Colon (tissue), 2 donors: ENCODE results near the gene ANKRD50.

Source experiments
- FAIRE-seq: peaks from 2 replicates; lab custom pipeline; 2012; peaks lifted over from hg19 to GRCh38; lab: Jason Lieb, UNC
- donor health status: control.
- donor health status: control.

The ANKRD50 gene, protein sequence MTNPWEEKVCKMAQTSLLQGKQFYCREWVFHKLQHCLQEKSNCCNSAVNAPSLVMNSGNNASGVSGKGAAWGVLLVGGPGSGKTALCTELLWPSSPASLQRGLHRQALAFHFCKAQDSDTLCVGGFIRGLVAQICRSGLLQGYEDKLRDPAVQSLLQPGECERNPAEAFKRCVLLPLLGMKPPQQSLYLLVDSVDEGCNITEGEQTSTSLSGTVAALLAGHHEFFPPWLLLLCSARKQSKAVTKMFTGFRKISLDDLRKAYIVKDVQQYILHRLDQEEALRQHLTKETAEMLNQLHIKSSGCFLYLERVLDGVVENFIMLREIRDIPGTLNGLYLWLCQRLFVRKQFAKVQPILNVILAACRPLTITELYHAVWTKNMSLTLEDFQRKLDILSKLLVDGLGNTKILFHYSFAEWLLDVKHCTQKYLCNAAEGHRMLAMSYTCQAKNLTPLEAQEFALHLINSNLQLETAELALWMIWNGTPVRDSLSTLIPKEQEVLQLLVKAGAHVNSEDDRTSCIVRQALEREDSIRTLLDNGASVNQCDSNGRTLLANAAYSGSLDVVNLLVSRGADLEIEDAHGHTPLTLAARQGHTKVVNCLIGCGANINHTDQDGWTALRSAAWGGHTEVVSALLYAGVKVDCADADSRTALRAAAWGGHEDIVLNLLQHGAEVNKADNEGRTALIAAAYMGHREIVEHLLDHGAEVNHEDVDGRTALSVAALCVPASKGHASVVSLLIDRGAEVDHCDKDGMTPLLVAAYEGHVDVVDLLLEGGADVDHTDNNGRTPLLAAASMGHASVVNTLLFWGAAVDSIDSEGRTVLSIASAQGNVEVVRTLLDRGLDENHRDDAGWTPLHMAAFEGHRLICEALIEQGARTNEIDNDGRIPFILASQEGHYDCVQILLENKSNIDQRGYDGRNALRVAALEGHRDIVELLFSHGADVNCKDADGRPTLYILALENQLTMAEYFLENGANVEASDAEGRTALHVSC (N-terminal part only)

DNA sequence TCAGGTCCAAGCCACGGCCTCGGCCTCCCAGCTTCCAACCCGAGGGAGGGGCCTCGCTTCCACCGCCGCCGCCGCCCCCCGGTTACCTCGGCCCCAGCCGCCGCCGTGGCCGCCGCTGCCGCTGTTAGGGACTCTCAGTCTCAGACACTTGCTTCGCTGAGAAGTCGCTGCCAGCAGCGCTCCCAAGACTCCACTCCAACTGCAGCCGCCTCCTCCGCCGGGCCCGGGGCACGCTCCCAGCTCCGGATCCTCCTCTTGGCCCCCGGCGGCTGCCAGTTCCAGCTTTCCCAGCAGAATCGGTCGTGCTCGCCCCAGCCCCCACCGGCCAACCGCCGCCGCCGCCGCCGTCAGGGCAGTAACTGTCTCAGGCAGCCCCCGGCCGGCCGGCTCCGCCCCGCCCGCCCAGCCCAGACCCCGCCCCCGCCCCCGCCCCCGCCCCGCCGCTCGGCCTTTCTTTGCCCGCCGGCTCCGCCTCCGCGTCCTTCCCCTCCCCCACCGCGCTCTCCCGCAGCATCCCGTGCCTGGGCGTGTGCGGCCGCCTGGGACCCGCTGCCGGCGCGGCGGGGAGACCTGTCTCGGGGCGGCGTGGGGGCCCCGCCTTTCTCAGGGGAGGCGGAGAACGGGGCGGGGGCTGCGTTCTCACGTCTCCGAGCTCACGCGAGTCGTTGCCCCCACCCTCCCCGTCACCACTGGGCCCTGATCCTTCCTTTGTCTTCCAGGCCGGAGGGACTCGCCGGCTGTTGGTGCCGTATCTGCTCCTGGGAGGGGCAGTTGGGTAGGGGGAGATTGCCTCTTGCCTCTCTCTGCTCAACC is at the start of gene ANKRD50:
TSS of gene ANKRD50 (minus strand) at position 361 of the 813 bp plus-strand sequence. CDS start 2,221 bp downstream, outside the sequence.
- FAIRE-seq = no peak

DNA sequence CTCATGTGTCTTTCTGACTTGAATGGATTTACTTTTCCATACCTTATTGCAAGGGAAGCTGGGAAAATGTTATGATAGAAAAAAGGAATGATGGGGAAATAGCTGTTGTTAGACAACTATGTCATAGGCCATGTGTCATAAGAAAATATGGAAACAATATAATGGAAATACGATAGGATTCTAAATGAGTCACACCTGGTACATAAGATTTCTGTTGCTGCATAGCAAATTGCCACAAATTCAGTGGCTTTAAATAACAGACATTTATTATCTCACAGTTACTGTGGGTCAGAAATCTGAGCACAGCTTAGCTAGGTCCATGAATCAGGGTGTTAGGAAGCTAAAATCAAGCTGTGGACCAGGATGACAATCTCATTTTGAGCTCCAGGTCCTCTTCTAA is 44.6 kb upstream of the ANKRD50 start:
- FAIRE-seq = no peak

DNA sequence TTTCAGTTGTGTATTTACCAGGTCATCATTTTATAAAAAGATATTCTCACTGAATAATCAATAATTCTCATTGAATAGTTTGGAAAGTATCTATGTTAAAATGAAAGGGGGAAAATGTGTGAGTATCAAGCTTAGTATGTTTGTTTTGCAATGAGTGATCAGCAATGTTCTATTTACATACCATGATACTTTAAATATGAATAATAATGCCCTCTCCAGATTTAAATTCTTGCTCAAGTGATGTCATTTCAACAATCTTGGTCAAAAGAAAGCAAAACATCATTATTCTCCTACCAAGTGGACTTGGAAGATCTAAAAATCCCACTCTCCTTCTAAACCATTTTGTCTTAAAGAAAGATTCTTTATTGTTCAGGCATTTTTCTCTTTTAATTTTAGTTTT is 42.1 kb upstream of the ANKRD50 start:
- FAIRE-seq = no peak

DNA sequence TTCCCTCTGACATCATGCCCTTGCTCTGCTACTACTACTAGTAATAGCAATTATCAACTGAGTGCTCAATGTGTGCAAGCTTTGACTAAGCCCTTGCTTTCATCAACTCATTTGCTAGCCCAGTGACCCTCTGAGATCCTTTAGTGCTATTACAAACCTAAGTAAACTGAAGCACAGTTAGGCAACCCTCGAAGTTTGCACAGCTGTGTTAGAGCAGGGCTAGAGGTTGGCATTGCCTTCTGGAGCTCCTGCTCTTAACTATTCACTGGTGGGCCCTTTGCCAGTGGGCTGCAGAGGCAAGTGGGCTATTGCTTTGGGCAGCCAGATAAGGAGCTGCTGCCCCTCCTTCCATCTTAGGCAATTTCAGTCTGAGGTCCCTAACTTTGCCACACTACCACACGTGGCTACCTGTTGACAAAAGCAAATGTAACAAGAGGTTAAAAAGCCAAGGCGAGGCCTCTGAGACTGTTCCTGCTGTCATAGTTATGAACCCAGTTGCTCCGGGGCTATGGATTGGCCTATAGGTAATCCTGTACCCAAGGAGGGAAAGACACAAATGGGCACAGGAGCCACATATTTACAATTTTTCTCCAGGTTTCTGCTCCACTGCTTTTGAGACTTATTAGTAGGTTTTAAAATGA is 41.5 kb upstream of the ANKRD50 start:
- FAIRE-seq = no peak

DNA sequence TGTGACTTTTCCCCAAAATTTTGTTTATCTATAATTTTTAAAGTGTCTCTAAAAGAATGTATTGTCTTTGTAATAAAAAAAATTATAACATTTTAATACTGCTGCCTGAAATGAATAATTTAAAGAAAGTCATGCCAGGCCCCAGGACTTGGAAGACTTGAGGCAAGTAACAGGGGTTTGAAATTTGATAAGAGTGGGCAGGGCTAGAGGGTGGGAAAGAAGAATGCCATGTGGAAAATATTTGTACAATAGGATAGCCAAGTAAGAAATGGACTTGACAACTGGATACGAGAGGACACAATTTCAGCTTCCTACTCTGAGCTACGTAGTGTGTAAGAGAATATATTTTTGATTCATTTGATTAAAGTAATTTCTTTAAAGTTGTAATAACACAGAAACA is 36.9 kb upstream of the ANKRD50 start:
- FAIRE-seq = no peak

DNA sequence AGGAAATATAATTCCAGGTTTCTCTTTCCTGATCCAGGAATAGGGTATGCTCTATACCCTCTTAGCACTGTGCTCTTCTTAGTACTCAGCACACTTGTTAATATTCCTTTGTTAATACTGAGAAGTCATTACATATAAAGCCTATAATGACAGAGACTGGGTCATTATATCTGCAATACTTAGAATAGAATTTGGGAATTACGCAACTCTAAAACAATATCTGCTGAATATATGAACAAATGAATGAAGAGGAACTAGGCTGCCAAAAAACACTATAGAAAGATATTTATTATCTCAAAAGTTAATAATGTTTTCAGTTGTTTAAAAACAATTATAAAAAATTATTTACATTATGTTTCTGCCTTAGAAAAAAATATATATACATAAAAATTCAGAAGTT is 36.4 kb upstream of the ANKRD50 start:
- no peak for FAIRE-seq

DNA sequence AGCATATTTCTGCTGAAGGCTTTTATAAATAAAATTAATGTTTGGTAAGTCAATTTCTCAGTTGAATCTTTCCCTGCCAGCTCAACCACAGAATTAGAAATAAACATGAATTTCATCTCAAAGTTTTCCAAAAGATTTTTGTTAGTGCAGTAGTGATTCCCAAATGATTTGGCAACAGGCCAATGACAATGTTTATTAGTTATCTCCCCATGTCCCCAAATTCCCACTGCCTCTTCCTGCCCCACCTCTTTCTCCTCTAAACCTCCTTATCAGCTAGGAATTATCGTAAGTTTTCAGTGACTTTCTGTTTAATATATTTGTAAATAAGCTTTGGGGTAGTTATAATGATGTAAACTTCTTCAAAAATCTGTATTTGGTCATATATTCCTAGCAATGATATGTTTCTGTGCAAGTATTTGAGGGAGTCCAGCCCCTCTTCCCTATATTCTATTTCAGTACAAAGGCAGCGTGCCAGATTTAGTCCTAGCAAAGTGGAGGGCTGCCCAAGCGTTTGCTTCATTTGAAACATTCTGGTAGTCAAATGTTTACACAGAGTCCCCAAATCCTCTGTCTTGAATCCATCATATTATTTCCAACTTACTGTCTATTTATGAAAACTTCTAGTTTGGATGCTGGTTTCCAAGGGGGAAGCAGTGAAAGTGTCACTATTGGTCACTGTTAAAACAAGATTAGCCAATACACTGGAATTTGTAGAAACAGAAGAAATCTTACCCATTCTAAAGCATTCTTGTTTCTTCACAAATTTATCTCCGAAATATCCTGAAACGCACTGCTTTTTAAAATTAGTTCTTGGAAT is 33.7 kb upstream of the ANKRD50 start:
- no peak for FAIRE-seq

DNA sequence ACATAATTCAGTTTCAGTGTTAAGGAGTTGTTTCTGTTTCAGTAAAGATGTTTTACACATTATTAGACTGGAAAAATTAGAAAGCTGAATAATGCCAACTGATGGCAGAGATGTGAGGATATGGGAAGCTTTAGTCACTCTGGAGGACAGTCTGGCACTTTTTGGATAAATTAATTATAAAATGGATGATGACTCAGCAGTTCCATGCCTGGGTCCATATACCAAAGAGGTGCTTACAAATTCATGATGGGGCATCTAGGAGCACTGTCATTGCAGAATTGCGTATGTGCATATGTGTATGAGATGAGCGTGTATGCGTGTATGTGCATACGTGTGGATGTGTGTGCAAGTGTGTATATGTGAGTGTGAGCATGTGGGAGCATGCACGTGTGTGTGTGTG is 31.2 kb upstream of the ANKRD50 start:
- FAIRE-seq = no peak

DNA sequence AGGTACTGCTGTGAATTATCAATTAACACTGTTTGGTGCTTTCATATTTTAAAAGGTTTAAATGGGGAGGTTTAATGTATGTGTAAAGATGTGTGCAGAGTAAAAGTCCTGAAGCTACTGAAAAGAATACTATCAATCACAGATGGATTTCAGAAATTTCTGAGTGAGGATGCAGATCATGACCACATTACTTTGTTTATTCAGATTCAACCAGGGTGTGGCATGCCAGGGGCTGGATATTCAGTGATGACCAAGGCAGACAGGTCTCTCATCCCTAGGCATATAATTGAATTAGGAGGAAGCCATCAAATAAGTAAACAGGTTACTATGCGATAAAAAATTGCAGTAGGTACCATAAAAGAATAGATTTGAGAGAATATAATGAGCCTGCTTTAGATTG is 28.0 kb upstream of the ANKRD50 start:
- FAIRE-seq = no peak

DNA sequence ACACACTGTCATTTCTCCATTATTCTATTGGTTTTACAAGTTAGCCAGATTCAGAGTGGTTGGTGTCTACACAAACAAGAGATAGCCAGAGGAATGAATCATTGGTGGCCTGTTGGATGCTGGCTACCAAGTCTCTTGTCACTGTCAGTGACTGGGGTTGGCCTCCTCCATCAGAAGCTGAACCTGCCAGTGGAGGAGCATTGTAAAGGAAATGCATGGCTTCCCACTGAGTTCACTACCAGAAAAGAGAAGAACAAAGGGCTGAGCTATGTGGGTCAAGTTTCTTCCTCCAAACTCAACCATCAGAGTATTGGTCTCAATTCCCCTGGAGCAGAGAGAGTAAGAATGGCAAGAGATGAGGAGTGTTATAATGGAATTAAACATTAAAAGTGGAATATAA is 26.5 kb upstream of the ANKRD50 start:
- no peak for FAIRE-seq

DNA sequence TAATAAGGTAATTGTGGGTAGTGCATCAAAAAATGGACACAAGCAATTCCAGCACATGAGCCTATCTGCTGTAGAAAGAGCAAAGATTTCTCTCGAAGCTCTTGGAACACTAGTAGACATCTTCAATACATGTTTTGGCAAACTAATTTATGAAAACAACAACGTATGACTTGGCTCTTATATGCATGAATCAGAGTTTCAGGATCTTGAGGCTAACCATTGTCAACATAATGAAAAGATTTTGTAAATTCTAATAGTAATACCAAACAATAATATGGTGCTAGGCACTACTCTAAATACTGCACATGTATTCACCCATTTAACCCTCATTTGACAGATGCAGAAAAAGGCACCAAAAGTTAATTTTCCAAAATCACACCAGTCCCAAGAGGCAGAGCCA is 25.1 kb upstream of the ANKRD50 start:
- no peak for FAIRE-seq

DNA sequence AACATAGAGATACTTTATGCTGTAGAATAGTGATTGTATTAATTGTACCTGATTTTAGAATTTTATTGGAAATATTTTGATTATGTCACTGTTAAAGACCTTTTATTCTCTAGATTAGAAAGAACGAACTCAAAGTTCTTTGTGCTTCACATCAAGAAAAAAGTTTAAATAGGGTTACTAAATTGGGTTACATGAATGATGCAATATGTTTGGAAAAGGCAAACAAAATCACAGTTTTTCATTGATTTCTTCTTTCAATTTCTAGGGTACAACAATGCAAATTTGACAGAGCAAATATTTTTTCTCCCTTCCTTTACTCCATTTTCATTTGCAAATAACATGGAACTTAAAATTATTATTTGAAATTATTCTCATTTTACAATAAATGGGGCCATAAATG is 24.0 kb upstream of the ANKRD50 start:
- FAIRE-seq = no peak

DNA sequence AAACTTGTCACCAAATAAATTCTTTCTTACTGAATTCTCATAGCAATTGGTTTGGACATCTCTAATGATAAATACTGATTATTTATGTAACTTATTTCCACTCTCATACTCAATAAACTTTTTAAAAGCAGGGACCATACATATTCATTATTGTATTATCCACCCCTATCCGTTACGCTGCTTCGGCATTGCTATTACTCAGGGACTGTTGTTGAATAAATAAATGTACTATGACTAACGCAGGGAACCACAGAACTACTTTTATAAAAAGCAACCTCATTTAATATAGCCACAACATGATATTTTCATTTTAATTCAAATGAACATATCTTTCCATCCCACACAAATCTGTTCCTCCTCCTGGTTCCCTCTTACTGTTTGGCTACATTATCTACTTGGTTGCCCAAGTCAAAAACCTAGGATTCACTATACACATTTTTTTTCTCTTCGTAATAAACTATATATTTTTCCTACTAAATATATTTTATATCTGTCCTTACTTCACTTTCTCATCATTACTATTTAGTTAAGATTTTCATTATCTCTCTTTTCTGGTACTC is 14.9 kb upstream of the ANKRD50 start:
- FAIRE-seq = no peak

DNA sequence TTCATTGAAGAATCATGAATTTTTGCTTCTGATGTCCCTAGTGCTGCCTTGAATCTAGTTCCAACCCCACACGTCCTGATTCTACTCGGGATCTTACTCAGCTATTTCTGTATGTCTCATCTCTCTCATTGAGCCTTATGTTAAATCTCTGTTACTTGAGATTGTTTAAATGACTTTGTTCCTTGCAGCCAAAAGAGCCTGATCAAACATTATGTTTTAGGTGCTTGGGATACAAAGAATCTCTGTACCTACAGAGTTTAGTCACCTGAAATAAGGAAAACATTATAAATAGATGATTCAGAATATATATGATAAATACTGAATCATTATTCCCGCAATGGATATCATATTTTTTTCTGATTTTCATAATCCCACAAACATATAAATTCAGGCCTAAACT is 13.7 kb upstream of the ANKRD50 start:
- FAIRE-seq = no peak

DNA sequence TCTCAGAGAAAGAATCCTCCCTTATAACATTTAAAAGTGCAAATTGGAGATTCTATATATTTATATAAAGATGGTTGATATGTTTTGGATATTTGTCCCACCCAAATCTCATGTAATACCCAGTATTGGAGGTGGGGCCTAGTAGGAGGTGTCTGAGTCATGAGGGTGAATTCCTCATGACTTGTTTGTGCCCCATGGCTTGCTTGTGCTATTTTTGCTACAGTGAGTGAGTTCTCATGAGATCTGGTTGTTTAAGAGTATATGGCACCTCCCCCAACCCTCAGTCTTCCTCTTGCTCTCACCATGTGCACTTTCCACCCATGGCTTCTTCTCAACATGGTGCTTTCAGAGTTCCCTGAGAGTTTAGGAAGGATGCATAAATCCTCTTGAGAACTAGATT is 9.5 kb upstream of the ANKRD50 start:
- FAIRE-seq = no peak

DNA sequence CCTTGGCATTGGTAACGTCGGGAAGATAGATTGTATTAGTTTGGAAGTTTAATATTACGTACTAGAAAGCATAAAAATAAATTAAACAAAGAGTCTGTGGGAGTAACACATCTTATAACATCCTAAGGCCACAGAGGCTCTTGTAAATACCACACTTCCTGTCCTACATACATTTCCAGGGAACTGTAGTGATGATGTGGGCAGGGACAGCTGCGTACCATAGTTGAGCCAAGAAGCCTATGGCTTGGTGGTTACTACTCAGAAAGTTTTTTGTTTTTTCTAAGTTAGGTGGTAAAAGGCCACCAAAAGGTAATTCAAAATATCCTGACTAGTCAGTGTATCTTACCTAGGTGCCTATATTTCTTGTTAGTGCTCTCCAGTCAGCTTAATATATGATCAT is 4.6 kb upstream of the ANKRD50 start:
- no peak for FAIRE-seq

DNA sequence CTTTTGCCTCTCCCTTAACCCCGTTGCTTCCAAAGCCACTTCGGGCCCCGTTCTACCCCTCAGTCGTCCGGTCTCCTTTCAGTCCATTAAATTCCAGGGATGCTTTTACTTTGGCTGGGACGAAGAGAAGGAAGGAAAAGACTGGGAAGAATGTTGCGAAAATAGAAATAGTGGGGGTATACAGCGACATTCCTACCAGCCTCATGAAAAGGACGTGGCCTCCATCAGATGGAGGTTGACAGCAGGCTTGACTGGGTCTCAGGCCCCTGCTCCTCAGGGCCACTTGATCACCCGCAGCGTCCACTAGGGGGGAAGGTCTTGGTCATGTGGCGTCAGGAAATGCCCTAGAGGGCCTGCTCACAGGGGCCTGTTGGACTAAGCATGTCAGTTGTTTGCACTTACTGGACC is 657 bp upstream of the ANKRD50 start:
- FAIRE-seq = no peak

DNA sequence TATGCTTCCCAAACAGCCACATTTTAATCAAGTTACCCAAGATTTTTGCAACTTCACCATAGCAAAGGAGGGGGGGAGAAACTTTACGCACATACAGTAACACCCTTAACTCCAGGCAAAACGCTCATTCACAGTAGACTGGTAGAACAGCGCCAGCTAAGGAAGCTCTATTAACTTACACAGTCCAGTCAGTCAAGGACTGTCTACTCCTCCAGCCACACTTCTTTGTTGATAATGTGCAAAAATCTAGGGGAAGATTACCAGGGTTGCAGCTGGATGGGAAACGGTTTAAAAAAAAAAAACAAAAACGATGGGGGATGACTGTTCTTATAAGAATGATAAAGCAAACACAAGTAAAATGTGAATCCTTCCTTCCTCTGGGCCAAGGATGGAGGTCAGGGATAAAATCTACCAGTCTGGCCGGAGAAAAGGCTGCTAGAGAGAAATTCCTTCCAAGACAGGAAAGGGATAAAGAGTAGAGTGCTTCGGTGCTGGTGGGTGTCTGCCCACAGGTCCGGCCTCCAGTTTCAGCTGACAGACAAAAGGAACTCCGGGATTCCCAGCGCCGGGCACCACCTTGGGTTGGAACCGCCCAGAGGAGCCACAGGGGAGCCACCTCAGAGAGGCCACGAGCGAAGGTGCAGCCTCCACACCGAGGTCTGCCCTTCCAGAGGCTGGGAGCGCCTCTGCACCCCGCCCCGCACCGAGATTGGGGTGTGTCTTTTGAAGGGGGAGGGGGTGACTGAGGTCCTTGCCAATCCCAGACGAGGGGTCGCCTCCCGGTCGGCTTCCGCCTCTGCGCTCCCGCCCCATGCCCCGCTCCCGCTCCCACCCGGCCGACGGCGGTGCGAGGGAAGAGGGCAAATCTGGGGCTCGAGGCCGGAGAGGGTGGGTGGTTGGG is 811 bp downstream of the ANKRD50 start:
- FAIRE-seq = no peak

DNA sequence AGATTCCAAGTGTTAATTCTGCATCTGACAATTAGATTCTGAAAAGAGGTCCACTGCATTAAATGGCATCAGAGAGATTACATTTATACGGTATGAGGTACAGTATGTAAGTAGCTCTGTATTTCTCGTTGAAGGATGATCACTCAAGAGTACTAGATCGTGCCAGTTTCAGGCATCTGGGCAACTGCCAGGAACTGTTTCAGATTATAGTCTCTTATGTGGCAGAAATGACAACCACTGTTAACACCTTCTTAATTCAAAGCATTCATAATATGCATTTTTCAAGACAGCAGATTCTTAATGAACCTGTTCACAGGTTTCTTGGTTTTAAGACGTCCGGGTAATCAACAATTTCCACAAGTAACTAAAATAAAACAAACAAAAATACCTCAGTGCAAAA is 1.6 kb downstream of the ANKRD50 start:
- no peak for FAIRE-seq
